Measurements from ENCODE around the gene LMAN1L.

LMAN1L gene

DNA sequence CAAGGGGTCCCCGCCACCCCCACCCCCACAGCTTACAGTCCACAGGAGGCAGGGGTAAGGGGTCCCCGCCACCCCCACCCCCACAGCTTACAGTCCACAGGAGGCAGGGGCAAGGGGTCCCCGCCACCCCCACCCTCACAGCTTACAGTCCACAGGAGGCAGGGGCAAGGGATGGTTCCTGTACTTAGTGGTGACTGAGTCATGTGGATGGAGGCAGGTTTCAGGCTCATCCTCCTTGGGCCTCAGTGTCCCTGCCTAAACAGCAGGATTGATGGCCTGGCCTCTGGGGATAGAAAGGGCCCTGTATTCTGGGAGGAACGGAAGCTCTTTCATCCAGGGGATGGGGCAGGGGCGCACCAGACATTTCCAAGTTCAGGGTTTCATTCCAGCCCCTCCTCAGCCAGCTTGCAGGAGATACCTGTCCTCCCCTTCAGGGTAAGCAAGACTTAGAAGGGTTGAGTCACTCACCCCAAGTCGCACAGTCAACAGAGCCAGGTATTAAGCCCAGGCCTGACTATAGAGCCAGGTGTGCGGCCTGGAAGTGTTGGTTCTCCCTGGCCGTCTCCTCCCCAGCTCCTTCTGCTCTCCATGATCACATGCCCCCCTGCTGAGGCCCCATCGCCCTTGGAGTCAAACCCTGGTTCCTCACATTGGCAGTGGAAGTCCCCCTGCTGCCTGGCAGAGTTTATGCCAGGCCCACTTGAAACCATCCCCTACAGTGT lies 18.2 kb upstream of the LMAN1L start:
- no peak for DNase-seq (ENCODE audit: low read depth)

DNA sequence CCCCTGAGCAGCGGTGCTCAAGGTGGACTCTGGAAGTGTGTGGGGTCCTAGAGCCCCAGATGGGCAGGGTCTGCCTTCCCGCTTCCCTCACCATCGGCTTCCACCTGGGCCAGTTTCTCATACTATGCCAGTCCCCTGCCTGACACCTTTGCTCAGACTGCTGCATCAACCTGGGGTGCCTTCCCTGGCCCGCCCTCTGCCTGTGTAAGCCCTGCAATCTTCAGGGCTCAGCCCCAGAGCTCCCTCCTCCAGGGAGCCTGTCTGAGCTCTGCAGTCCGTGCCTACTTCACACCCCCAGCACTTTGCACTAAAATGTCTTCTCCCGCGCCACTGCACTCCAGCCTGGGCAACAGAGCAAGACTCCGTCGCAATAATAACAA lies 17.7 kb upstream of the LMAN1L start:
- no peak for DNase-seq (ENCODE audit: low read depth)

DNA sequence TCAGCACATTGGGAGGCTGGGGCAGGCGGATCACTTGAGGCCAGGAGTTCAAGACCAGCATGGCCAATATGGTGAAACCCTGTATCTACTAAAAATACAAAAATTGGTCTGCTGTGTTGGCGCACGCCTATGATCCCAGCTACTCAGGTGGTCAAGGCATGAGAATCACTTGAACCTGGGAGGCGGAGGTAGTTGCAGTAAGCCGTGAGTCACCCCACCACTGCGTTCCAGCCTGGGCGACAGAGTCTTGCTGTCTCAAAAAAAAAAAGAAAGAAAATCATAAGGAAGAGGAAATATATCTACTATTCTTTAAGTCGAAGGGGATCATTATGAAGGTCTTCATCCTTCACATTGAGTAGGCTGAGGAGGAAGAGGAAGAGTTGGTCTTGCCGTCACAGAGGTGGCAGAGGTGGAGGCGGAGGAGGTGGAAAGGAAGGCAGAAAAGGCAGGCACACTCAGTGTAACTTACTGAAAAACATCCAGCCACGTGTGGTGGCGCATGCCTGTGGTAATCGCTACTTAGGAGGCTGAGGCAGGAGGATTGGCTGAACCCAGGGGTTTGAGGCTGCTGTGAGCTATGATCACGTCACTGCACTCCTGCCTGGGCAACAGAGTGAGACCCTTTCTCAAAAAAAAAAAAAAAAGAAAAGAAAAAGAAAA lies 16.5 kb upstream of the LMAN1L start:
- no peak for DNase-seq (ENCODE audit: low read depth)

DNA sequence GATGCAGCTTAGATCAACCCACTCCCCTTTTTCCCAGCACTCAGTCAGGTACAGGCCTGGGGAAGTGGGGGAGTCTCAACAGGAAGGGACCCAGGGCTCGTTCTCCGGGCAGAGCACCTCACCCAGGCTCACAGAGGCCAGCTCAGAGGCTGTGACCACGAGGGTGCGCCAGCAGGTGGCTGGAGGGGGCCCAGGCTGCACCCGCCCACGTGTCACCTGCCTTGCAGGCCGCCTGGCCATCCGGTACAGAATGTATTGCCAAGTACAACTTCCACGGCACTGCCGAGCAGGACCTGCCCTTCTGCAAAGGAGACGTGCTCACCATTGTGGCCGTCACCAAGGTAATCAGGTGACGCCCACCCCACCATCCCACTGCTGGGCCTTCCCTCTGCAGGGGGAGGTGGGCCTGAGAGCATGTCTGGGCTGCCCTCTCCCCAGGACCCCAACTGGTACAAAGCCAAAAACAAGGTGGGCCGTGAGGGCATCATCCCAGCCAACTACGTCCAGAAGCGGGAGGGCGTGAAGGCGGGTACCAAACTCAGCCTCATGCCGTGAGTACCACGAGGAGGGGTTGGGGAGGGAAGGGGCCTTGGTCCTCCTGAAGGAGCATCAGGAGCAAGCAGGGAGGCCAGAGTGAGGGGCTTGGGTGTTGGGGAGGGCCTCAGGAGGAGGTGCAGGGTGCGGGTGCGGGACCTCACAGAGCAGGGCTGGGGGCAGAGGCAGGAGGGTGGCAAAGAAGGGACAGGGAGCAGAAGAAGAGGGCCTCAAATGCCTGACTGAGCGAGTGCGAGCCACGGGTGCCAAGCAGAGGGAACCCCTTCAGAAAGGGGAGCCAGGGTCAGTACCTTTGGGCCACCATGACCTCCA lies 14.0 kb upstream of the LMAN1L start:
- no peak for DNase-seq (ENCODE audit: low read depth)

DNA sequence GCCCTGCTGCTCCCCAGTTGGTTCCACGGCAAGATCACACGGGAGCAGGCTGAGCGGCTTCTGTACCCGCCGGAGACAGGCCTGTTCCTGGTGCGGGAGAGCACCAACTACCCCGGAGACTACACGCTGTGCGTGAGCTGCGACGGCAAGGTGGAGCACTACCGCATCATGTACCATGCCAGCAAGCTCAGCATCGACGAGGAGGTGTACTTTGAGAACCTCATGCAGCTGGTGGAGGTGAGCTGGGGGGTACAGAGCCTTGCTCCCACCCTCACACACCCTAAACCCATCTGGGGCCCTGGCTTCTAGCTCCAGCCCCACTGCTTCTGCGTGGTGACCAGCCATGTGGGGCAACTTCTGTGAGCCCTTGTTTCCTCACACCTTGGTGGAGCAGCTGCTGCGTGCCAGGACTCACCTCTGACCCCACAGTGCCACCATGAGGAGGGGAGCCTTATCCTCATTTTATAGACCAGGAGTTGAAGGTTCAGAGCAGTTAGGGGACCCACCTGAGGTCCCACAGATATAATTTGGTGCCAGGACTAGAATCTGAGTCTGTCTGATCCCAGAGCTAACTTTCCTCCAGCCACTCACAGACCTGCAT lies 13.3 kb upstream of the LMAN1L start:
- no peak for DNase-seq (ENCODE audit: low read depth)

DNA sequence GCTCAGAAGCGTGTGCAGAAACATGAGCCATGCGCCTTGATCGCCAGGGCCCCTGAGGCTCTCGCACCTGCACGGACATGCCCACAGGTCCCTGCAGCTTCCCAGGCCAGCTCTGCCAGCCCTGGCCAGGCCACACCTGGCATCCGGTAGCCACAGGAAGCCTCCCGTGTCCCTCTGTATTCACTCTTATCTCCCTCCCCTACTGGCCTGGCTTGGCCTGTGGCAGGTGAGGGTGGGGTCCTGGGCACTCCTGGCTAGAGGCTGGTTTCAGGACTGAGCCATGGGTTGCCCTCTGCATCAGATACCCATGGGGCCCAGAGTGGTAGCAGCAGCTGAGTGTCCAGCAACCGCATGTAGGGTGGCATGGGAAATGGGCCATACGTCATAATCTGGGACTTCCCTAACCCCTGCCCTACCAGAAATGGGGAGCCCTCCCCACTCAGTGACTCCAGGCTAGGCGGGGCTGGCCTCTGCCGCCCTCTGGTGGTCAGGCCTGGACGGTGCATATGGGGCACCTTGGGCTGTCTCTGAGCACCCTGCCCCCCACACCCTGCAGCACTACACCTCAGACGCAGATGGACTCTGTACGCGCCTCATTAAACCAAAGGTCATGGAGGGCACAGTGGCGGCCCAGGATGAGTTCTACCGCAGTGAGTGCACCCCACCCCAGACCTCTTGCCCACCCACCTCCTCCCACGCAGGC lies 12.6 kb upstream of the LMAN1L start:
- DNase-seq (ENCODE audit: low read depth): peak; percentile 82

DNA sequence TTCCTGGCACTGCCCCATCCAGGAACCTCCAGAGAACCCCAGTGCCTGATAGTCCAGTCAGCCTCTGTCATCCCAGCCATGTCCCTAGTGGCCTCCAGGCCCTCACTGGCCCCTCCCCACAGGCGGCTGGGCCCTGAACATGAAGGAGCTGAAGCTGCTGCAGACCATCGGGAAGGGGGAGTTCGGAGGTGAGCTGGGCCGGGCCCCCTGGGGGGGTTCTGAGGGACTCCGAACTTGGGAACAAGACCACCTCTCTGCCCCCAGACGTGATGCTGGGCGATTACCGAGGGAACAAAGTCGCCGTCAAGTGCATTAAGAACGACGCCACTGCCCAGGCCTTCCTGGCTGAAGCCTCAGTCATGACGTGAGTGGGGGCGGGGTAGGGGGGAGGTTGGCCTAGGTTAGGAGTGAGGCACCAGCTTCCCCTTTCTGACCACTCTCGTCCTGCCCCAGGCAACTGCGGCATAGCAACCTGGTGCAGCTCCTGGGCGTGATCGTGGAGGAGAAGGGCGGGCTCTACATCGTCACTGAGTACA lies 12.0 kb upstream of the LMAN1L start:
- DNase-seq (ENCODE audit: low read depth): no peak

DNA sequence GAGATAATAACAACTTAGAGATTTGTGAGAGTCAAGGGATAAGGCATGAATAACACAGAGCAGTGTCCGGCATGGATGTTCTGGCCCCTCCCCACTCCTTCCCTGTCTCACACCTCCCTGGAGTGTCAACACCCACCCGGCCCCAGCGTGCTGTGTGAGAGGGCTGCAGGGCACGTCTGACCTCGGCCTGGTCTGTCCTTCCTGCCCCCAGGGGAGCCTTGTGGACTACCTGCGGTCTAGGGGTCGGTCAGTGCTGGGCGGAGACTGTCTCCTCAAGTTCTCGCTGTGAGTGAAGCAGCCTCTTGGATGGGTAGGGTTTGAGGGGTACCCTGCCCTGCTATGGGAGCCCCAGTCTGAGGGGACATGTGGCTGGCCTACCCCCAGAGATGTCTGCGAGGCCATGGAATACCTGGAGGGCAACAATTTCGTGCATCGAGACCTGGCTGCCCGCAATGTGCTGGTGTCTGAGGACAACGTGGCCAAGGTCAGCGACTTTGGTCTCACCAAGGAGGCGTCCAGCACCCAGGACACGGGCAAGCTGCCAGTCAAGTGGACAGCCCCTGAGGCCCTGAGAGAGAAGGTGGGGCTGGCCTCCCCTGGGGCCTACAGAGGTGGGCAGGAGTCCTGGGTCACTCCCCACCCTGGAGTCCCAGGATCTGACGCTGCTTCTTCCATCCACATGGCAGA lies 11.2 kb upstream of the LMAN1L start:
- no peak for DNase-seq (ENCODE audit: low read depth)

DNA sequence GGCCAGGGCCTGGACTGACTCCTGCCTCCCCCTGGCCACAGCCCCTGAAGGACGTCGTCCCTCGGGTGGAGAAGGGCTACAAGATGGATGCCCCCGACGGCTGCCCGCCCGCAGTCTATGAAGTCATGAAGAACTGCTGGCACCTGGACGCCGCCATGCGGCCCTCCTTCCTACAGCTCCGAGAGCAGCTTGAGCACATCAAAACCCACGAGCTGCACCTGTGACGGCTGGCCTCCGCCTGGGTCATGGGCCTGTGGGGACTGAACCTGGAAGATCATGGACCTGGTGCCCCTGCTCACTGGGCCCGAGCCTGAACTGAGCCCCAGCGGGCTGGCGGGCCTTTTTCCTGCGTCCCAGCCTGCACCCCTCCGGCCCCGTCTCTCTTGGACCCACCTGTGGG lies 10.3 kb upstream of the LMAN1L start:
- no peak for DNase-seq (ENCODE audit: low read depth)

DNA sequence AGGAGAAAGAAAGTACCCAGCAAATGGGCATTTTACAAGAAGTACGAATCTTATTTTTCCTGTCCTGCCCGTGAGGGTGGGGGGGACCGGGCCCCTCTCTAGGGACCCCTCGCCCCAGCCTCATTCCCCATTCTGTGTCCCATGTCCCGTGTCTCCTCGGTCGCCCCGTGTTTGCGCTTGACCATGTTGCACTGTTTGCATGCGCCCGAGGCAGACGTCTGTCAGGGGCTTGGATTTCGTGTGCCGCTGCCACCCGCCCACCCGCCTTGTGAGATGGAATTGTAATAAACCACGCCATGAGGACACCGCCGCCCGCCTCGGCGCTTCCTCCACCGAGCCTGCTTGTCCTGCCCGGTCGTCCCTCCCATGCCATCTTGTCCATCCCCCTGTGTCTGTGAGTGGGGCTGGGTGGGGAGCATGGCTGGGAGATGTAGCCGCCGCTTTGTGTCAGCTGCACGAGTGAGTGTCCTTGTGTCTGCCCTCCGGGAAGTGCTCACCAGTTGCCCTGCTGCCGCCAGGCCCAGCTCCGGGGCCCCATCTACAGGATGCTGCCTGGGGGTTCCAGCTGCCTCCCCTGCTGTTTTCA lies 9.7 kb upstream of the LMAN1L start:
- no peak for DNase-seq (ENCODE audit: low read depth)

DNA sequence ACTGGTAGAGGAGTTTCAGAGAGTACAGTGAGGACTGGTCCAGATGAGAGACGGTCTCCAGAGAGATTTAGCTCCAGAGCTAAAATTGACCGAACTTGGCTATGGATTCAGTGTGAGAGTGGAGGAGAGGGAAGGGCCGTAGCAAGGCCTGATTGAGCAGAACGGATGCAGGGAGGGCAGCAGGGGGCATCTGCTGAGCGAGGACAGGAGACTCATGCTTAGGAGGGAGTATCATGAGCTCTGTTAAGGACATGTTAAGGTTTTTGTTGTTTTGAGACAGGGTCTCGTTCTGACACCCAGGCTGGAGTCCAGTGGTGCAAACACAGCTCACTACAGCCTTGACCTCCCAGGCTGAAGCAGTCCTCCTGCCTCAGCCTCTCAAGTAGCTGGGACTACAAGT lies 7.7 kb upstream of the LMAN1L start:
- DNase-seq (ENCODE audit: low read depth): no peak

DNA sequence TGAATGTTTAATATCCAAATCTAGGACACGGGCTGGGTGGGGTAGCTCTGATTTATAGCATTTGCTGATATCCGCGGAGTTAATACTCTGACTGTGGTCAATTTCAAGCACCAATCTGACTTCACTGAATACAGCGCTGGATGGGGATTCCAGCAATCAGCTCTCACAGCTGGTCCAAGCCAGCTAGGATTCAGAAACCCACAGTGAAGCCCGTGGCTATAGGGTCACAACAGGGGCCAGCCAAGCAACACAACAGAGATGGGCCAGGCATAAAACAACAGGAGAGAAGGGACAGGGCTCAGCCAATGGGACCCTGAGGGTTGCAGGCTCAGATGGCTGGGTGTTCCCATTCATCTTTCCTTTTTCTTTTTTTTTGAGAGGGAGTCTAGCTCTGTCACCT lies 5.4 kb upstream of the LMAN1L start:
- DNase-seq (ENCODE audit: low read depth): no peak

DNA sequence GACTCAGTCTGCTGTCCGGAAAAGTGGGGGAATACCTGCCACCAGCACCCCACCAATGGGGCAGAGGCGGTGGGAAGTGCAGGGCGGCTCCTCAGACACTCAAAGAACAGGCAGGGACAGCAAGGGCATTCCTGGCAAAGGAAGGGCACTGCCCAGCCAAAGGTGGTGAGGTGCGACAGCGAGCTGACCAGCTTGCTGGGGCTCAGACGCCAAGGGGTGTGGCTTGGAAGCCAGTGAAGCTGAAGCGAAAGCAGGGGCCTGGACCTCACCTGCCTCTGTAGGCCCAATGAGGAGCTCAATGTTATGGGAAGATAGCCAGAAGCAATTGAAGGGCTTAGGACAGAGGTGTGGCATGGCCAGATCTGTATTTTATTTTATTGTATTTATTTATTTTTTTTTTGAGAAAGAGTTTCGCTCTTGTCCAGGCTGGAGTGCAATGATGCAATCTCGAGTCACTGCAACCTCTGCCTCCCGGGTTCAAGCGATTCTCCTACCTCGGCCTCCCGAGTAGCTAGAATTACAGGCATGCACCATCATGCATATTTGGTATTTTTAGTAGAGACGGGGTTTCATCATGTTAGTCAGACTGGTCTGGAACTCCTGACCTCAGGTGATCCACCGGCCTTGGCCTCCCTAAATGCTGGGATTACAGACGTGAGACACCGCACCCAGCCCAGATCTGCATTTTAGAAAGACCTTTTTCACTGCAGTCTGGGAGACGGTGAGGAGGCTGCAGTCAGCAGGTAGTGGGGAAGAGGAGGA lies 4.4 kb upstream of the LMAN1L start:
- no peak for DNase-seq (ENCODE audit: low read depth)

DNA sequence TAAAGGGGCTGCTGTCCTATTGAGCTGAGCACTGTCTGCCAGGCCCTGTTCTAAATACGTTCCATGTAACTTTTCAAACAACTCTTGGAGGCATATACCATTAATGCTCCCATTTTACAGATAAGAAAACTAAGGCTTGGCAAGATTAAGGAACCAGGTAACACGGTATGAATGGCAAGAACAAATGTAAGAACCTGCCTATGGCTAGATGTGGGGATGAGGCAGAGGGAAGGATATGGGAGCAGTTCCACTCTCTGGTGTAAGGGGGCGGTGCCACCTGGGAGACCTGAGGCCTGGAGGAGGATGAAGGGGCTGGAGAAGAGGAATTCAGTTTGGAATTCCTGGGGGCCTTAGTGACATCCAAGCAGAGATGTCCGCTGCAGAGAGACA lies 3.8 kb upstream of the LMAN1L start:
- no peak for DNase-seq (ENCODE audit: low read depth)

DNA sequence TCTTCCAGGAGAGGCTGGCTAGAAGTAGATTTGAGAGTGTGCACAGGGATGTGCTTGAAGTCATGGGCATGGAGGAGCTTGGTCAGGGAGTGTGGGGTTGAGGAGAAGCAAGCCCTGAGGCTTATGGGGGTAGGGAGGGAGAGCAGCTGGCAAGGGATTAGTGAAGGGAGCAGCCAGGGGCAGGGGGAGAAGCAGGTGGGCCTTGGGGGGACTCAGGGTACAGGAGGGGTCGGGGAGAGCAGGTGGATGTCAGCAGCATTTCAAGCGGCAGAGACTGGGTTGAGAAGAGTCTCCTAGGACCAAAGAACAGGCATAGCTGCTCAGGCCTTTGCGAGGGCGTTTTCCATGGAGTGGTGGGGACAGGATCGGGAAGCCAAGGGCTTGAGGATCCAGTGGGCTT lies 3.4 kb upstream of the LMAN1L start:
- no peak for DNase-seq (ENCODE audit: low read depth)

DNA sequence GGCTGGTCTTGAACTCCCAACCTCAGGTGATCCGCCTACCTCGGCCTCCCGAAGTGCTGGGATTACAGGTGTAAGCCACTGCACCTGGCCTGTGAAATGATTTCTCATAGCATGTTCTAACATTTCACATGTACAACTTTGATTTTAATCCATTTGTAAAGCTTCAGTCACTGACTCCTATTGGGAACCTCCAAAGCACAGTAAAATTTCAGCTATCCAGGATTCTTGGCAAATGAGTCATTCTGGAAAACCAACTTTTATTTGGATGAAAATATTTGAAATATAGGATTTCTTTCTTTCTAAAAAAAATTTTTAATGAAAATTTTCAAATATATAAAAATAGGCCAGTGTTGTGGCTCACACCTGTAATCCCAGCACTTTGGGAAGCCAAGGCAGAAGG lies 2.7 kb upstream of the LMAN1L start:
- no peak for DNase-seq (ENCODE audit: low read depth)

DNA sequence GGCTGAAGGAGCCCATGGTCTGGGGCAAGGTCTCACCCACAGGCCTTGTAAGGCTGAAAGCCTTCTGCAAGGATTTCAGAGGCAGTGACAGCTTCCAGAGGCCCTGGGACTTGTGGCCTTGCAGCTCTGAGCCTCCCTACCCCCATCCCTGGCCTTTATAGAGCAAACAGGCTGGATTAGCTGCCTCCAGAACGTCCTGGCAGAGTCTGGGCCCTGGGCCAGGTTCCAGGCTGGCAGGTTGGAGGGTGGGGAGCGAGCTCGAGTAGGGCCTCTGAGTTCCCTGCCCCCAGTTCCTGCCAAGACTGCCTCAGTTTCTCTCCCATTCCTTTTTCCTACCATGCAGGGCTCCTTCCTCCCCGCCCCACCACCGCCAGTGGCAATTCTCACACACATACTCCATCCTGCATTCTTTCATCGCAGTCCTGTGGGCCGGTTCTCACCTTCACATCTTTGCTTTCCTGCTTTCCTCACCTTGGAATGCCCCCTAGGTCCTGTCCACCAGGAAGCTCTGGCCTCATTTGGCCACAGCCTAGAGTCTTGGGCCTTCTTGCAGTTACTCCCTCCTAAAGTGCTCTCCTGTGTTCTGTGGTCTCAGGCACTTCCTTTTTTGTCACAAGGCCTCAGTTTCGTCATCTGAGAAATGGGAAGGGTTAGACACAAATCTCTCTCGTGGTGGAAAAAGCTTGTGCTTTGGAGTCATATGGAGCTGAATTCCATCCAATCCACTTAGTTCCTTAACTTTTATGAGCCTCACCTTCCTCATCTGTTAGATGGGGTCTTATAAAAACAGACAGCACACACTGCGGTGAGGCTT lies 2.7 kb downstream of the LMAN1L start:
- no peak for DNase-seq (ENCODE audit: low read depth)

DNA sequence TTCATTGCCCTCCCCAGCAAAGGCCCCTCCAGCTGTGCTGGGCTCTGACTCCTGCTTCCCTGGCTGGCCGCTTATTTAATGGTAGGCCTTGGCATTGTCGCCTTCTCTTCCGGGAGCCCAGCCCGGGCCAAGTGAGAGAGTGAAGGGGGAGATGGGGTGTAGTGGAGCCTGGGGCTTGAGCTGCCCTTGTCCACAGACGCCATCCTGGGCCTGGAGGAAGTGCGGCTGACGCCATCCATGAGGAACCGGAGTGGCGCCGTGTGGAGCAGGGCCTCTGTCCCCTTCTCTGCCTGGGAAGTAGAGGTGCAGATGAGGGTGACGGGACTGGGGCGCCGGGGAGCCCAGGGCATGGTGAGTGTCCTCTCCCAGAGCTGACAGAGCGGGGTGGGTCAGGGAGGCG lies 3.3 kb downstream of the LMAN1L start:
- no peak for DNase-seq (ENCODE audit: low read depth)

All from activated T-cell treated with anti-CD3 and anti-CD28 coated beads for 24 hours (primary cell).